ENCODE results near the gene MDH2.
"Not testable (repeated sequence)": the region's sequence is repeated elsewhere in the genome, so short reads cannot be mapped to it uniquely, and the experiment has no call there.

Gene MDH2

GRCh38 chr7:76108540-76109233, 60.8 kb downstream of the MDH2 start:
- H3K9me3 ChIP-seq (ENCODE audit: control insufficient read depth, insufficient read depth, low read length) = no peaks in the 10 kb centered on the region
- no CpG with 5 or more reads among the region's 11 CpGs for whole genome bisulfite sequencing (ENCODE audit: insufficient coverage, insufficient read length)
- H3K36me3 ChIP-seq (ENCODE audit: control insufficient read depth, insufficient read depth, low read length) = no peaks in the 10 kb centered on the region
- no peak overlapping the region for H3K27ac ChIP-seq (ENCODE audit: low read length)
- H3K4me1 ChIP-seq (ENCODE audit: control insufficient read depth, insufficient read depth, low read length) = no peaks in the 10 kb centered on the region
- H3K27me3 ChIP-seq (ENCODE audit: control insufficient read depth, insufficient read depth, low read length) = no peaks in the 10 kb centered on the region
- no peak overlapping the region for H3K4me3 ChIP-seq (ENCODE audit: low read length)
- DNase-seq (ENCODE audit: low read depth, low spot score) = no peak

DNA sequence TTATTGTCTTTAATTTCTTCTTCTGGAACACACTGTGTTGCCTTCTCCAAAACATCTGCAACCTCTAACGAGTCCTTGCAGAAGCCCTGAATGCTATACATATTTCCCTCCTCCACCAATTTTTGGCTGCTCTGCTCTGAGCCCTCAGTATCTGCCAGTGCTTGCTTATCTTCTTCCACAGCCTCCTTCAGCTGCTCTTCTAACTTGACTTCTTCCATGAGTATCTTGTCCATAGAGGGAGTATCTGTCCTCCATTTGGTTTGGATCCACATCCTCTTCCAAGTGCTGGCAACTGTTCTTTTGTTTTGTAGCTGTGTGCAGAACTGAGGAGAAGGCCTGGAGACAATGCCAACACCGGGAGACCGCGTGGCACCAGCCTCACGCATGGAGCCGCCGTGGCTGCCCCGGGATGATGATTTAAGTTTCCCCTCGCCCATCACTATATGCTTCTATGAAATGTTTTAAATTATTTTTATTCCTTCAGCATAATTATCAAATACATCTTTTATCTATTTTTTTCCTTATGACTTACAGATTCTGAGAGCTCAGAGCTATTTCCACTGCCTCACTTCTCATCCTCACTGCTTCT, 65.2 kb downstream of the MDH2 start:
- not testable (repeated sequence) for H3K4me3 ChIP-seq (ENCODE audit: low read length); DNase-seq (ENCODE audit: low read depth, low spot score); H3K27ac ChIP-seq (ENCODE audit: low read length); H3K27me3 ChIP-seq (ENCODE audit: control insufficient read depth, insufficient read depth, low read length); H3K9me3 ChIP-seq (ENCODE audit: control insufficient read depth, insufficient read depth, low read length); H3K4me1 ChIP-seq (ENCODE audit: control insufficient read depth, insufficient read depth, low read length); H3K36me3 ChIP-seq (ENCODE audit: control insufficient read depth, insufficient read depth, low read length)
- WGBS (ENCODE audit: insufficient coverage, insufficient read length) = no CpG with 5 or more reads among the region's 9 CpGs

DNA sequence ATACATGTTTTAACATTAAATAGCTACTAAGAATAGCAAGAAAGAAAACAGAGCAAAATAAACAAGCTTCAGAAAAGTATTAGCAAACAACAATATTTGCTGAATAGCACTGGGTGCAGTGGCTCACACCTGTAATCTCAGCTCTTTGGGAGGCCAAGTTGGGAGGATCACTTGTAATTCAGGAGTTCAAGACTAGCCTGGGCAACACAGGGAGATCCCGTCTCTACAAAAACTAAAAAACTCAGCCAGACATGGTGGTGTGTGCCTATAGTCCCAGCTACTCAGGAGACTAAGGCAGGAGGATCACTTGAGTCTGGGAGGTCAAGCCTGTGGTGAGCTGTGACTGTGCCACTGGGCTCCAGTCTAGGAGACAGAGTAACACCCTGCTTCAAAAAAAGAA, 66.8 kb downstream of the MDH2 start:
- not testable (repeated sequence) for H3K4me1 ChIP-seq (ENCODE audit: control insufficient read depth, insufficient read depth, low read length); H3K4me3 ChIP-seq (ENCODE audit: low read length); H3K36me3 ChIP-seq (ENCODE audit: control insufficient read depth, insufficient read depth, low read length); H3K27ac ChIP-seq (ENCODE audit: low read length); DNase-seq (ENCODE audit: low read depth, low spot score); H3K9me3 ChIP-seq (ENCODE audit: control insufficient read depth, insufficient read depth, low read length); H3K27me3 ChIP-seq (ENCODE audit: control insufficient read depth, insufficient read depth, low read length)
- no CpG with 5 or more reads among the region's 1 CpG for WGBS (ENCODE audit: insufficient coverage, insufficient read length)

Data from iPS DF 6.9 (cell line).